Osteoblast (primary cell): ENCODE data around the gene BCL6B. TPM values are rescaled to one million over a fixed set of nuclear protein-coding genes. Genes with fewer than 3 reads are reported as not detected.

Experiments
- DNase-seq: peaks from one replicate; pipeline ENCODE4 v3.0.0; 2011; ENCODE audit warnings: low spot score, mixed read lengths; ENCODE audit not compliant: insufficient read length; ENCODE audit errors: missing footprints
- H2AFZ ChIP-seq: 2 replicates; pipeline ENCODE4 v1.6.0; 2011; ENCODE audit warnings: mild to moderate bottlenecking, low read length
- H3K27ac ChIP-seq: 2 replicates; pipeline ENCODE4 v1.5.1; 2011; ENCODE audit warnings: mild to moderate bottlenecking, low read depth, low read length, moderate library complexity
- H3K27me3 ChIP-seq: 2 replicates; pipeline ENCODE4 v1.6.0; 2012; ENCODE audit warnings: mild to moderate bottlenecking, control low read depth, inconsistent platforms, low read length, moderate library complexity; ENCODE audit not compliant: insufficient read depth
- H3K36me3 ChIP-seq: 2 replicates; pipeline ENCODE4 v1.5.1; 2011; ENCODE audit warnings: mild to moderate bottlenecking, low read length, control low read depth, moderate library complexity; ENCODE audit not compliant: insufficient read depth
- H3K4me1 ChIP-seq: 2 replicates; pipeline ENCODE4 v1.5.1; 2011; ENCODE audit warnings: mild to moderate bottlenecking, low read length, control low read depth, moderate library complexity; ENCODE audit not compliant: insufficient read depth
- H3K4me2 ChIP-seq: 2 replicates; pipeline ENCODE4 v1.6.0; 2011; ENCODE audit warnings: mild to moderate bottlenecking, low read length; ENCODE audit not compliant: insufficient read depth
- H3K4me3 ChIP-seq: fragments of 200-600 bp; sonication (generic); 3 replicates; pipeline ENCODE4 v1.5.1; 2012; ENCODE audit warnings: mild to moderate bottlenecking, low read length, inconsistent platforms; ENCODE audit not compliant: insufficient read depth
- H3K79me2 ChIP-seq: 2 replicates; pipeline ENCODE4 v1.6.0; 2012; ENCODE audit warnings: mild to moderate bottlenecking, low read length, control low read depth, inconsistent platforms; ENCODE audit not compliant: insufficient read depth
- H3K9me3 ChIP-seq: 2 replicates; pipeline ENCODE4 v1.5.1; 2011; ENCODE audit warnings: low read depth, low read length, control low read depth
- H4K20me1 ChIP-seq: 2 replicates; pipeline ENCODE4 v1.6.0; 2012; ENCODE audit warnings: mild to moderate bottlenecking, low read length, control low read depth; ENCODE audit not compliant: insufficient read depth
- total RNA-seq: library from RNA; depleted of rRNA; stranded (reverse); fragments of >200 nt; gene quantifications from 2 replicates; pipeline ENCODE4 v1.2.3, GENCODE V29; 2012
- TF ChIP-seq, protein P1 (sequence below): IDR thresholded peaks from 2 replicates; pipeline ENCODE4 v1.5.1; 2011; ENCODE audit warnings: mild to moderate bottlenecking, low read depth, low read length, moderate library complexity; ENCODE audit errors: extremely low read depth

Gene BCL6B
- total RNA-seq, 1 donor, result not detected

DNA sequence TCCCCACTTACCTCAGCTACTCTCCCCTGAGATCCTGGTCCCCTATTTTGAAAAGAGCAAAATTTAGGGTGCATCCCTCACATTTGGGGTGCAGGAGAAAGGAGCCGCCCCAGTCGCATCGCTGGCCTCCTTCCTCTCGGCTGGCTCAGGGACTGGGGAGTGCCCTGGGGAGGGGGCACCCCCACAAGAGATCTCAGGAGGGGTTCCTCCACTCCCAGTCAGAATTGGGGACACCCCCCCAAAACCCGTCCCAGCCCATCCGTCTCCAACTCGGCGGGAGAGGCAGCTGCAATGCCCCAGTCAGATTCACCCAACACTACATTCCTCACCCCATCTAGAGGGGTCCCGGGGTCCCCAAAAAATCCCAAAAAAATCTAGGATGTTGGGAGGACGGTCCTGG is 3.5 kb upstream of the BCL6B start:
- peak overlapping the region; percentile 84 for H3K4me2 ChIP-seq
- H3K9me3 ChIP-seq, result no peaks in the 10 kb centered on the region
- peaks cover 53% of the 10 kb centered on the region for H3K4me1 ChIP-seq
- H3K79me2 ChIP-seq, result peaks cover 17% of the 10 kb centered on the region
- TF ChIP-seq, protein P1, sequence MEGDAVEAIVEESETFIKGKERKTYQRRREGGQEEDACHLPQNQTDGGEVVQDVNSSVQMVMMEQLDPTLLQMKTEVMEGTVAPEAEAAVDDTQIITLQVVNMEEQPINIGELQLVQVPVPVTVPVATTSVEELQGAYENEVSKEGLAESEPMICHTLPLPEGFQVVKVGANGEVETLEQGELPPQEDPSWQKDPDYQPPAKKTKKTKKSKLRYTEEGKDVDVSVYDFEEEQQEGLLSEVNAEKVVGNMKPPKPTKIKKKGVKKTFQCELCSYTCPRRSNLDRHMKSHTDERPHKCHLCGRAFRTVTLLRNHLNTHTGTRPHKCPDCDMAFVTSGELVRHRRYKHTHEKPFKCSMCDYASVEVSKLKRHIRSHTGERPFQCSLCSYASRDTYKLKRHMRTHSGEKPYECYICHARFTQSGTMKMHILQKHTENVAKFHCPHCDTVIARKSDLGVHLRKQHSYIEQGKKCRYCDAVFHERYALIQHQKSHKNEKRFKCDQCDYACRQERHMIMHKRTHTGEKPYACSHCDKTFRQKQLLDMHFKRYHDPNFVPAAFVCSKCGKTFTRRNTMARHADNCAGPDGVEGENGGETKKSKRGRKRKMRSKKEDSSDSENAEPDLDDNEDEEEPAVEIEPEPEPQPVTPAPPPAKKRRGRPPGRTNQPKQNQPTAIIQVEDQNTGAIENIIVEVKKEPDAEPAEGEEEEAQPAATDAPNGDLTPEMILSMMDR, result no peak
- peak overlapping the region; percentile 79 for H3K4me3 ChIP-seq
- H3K27ac ChIP-seq, result peak overlapping the region; percentile 79
- peak; percentile 87 for DNase-seq
- peak overlapping the region; percentile 97 for H2AFZ ChIP-seq
- no peaks in the 10 kb centered on the region for H4K20me1 ChIP-seq
- peaks cover 4% of the 10 kb centered on the region for H3K27me3 ChIP-seq
- peaks cover 11% of the 10 kb centered on the region for H3K36me3 ChIP-seq

DNA sequence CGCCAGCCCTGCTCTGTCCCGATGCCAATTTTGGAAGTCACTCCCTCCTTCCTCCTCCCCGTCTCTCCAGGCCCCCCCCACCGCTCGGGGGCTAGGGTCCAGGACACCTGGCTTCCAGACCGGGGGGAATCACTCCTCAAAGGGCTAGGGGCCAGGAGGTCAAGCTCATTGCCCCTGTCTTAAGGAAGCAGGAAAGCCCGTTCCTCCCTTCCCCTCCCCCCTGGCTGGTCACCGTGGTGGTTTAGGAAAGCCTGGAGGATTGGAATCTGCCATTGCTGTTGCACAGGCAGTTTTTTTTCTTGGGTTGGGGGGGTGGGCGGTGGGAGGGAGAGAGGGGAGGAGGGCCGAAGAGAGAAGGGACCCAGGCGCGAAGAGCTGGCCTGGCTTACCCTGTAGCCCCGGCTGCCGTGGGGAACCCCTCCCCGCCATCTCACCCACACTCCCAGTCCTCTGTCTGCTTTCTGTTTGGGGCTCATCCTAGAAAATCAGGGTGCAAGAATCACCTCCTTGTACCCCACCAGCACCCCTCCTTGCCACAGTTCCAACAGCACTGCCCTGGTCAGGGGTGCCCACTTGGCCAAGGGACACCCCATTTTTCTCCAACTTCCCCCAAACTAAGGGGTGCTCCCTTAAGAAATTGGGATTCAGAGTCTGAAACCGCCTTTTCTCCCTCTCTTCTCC is 2.9 kb upstream of the BCL6B start:
- peak overlapping the region; percentile 79 for H3K27ac ChIP-seq
- TF ChIP-seq, protein P1, result no peak
- peaks cover 17% of the 10 kb centered on the region for H3K79me2 ChIP-seq
- peaks cover 53% of the 10 kb centered on the region for H3K4me1 ChIP-seq
- peak; percentile 93 for DNase-seq
- peaks cover 11% of the 10 kb centered on the region for H3K36me3 ChIP-seq
- H3K9me3 ChIP-seq, result no peaks in the 10 kb centered on the region
- H3K4me2 ChIP-seq, result peak overlapping the region; percentile 84
- H3K4me3 ChIP-seq, result peak overlapping the region; percentile 79
- H4K20me1 ChIP-seq, result no peaks in the 10 kb centered on the region
- peak overlapping the region; percentile 97 for H2AFZ ChIP-seq
- peaks cover 4% of the 10 kb centered on the region for H3K27me3 ChIP-seq

DNA sequence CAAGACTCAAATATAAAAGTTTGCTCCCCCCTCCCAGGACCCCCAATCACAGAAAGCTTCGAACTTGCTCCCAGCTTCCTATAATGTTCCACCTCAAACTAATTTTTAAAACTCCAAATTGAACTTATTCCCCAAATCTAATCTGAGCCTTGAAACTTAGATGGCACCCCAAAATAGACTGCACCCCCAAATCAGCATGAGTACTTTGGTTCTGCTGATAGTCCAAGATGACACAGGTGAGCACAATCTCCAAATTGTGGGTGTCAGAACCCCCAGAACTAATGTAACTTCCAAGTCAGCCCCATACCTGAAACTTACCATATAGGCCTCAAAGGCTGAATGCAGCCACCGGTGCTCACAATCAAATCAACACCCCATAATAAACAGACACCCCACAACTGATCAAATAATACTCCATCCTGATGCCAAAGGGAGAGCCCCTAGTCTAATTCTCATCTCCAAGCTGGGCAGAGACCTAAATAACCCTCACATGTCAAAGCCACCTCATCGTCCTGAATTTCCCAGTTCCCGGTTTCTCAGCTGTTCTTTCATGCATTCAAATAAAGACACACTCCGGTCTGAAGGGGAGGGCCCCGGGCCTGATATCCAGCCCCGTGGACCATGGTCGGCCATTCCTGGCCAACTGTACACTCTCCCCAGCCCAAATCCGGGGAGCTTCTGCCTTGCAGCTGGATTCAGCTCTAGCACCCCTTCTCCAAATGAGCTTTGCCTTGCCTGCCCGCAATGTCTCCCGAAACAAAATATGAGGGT is 1.8 kb upstream of the BCL6B start:
- Histone ChIP-seq H3K4me2 (peak overlapping the region; percentile 76), H3K9me3 (no peaks in the 10 kb centered on the region), H3K27ac (no peak overlapping the region), H3K4me3 (no peak overlapping the region), H3K79me2 (peaks cover 16% of the 10 kb centered on the region), H3K4me1 (peaks cover 42% of the 10 kb centered on the region), H4K20me1 (no peaks in the 10 kb centered on the region), H3K27me3 (peaks cover 4% of the 10 kb centered on the region), H2AFZ (peak overlapping the region; percentile 85), H3K36me3 (peaks cover 11% of the 10 kb centered on the region)
- TF ChIP-seq, protein P1, result no peak
- no peak for DNase-seq
